B cell (primary cell): ENCODE measurements around the gene EXOC3.

Source experiments
- EZH2 ChIP-seq: IDR thresholded peaks from 2 replicates; pipeline ENCODE4 v1.6.1; 2012; ENCODE audit warnings: borderline replicate concordance, low read depth, mild to moderate bottlenecking, moderate library complexity, low read length; ENCODE audit not compliant: insufficient read depth, poor library complexity, severe bottlenecking
- TF ChIP-seq, protein P1 (sequence below): fragments of 200-600 bp; IDR thresholded peaks from one replicate; pipeline ENCODE4 v1.8.0; 2022; ENCODE audit warnings: antibody characterized with exemption, mild to moderate bottlenecking

DNA sequence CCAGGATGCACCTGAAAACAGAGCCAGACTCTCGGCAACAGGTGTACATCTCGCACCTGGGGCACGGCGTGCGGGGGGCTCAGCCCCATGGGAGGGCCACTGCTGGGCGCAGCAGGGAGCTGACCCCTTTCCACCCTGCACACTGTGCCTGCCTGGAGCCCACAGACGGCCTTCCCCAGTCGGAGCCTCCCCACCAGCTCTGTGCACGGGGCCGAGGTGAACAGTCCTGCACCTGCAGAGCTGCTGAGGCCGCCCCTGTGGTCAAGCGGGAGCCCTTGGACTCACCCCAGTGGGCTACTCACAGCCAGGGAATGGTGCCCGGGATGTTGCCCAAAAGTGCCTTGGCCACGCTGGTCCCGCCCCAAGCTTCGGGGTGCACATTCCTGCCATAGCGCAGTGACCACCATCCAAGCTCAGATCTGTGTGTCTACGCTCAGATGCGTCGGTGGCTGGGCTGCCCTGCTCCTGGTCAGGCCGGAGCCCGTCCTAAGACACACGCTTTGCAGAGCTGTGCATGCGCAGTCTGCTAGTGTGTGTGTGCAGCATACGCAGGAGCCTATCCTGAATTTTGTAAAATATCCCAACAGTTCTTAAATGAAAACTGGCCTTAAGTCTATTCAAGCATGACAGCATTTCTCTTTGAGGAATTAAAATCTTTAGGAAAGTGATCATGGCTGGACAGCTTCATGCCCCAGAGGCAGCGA is 8.4 kb upstream of the EXOC3 start:
- TF ChIP-seq, protein P1, sequence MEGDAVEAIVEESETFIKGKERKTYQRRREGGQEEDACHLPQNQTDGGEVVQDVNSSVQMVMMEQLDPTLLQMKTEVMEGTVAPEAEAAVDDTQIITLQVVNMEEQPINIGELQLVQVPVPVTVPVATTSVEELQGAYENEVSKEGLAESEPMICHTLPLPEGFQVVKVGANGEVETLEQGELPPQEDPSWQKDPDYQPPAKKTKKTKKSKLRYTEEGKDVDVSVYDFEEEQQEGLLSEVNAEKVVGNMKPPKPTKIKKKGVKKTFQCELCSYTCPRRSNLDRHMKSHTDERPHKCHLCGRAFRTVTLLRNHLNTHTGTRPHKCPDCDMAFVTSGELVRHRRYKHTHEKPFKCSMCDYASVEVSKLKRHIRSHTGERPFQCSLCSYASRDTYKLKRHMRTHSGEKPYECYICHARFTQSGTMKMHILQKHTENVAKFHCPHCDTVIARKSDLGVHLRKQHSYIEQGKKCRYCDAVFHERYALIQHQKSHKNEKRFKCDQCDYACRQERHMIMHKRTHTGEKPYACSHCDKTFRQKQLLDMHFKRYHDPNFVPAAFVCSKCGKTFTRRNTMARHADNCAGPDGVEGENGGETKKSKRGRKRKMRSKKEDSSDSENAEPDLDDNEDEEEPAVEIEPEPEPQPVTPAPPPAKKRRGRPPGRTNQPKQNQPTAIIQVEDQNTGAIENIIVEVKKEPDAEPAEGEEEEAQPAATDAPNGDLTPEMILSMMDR, result no peak
- TF ChIP-seq EZH2, result no peak
